Prostate gland (tissue), 2 donors: Measurements from ENCODE around the gene PAPSS1. TPM values are rescaled to one million over a fixed set of nuclear protein-coding genes. Genes with fewer than 3 reads are reported as not detected.

Experiments
- DNase-seq: peaks from one replicate; pipeline ENCODE4 v3.0.0-alpha.2; 2019; ENCODE audit warnings: low spot score
- H3K27ac ChIP-seq, 2 donors: fragments of 200-600 bp; sonication (generic); 2 replicates each; pipeline ENCODE4 v1.5.1; 2017 to 2019
- H3K27me3 ChIP-seq: fragments of 200-600 bp; sonication (generic); replicated peaks from 2 replicates; pipeline ENCODE4 v1.5.1; 2019; ENCODE audit not compliant: insufficient read depth
- H3K36me3 ChIP-seq, 2 donors: fragments of 200-600 bp; sonication (generic); 1 replicate in 1 of 2; 2 replicates in 1 of 2; pipeline versions ENCODE4 v1.5.1 to v1.8.1; 2017 to 2019
- H3K4me1 ChIP-seq: fragments of 200-600 bp; sonication (generic); replicated peaks from 2 replicates; pipeline ENCODE4 v1.5.1; 2019
- H3K4me3 ChIP-seq, 2 donors: fragments of 200-600 bp; sonication (generic); 2 replicates each; pipeline ENCODE4 v1.5.1; 2017 to 2019
- H3K9me3 ChIP-seq: fragments of 200-600 bp; sonication (generic); 2 replicates; pipeline ENCODE4 v1.5.1; 2017
- POLR2A ChIP-seq: fragments of 450-650 bp; IDR thresholded peaks from one replicate; pipeline ENCODE4 v1.6.1; 2016; ENCODE audit warnings: antibody characterized with exemption, mild to moderate bottlenecking
- POLR2AphosphoS5 ChIP-seq: sonication (generic); formaldehyde crosslinking; IDR thresholded peaks from one replicate; pipeline ENCODE4 v1.6.1; 2017; ENCODE audit warnings: antibody characterized with exemption
- WGBS: methylation state at CpG from one replicate; pipeline ENCODE4 v1.1.5; 2018; 5-methylcytosine and 5-hydroxymethylcytosine counted together
- intact Hi-C: fragments of 100-400 bp; cut with DNase I; formaldehyde crosslinking; loops from one replicate; pipeline ENCODE4 v1.14.2; 2022
- total RNA-seq, 2 donors: library from RNA; depleted of rRNA; stranded (reverse); fragments of >200 nt; gene quantifications; one replicate each; pipeline ENCODE4 v1.1.0, GENCODE V29; 2016
- TF ChIP-seq, protein P1 (sequence below), 4 experiments: fragments of 200-600 bp in 2 of 4; fragments of 450-650 bp in 2 of 4; sonication (generic) in 2 of 4; IDR thresholded peaks; 1 replicate in 3 of 4; 2 replicates in 1 of 4; pipeline ENCODE4 v1.5.1; 2016 to 2019; ENCODE audit warnings: antibody characterized with exemption in 4 of 4, mild to moderate bottlenecking in 2 of 4, moderate library complexity in 2 of 4

Gene PAPSS1
- total RNA-seq, 2 donors from 2014 or later: 38.3 to 74.6 TPM

DNA sequence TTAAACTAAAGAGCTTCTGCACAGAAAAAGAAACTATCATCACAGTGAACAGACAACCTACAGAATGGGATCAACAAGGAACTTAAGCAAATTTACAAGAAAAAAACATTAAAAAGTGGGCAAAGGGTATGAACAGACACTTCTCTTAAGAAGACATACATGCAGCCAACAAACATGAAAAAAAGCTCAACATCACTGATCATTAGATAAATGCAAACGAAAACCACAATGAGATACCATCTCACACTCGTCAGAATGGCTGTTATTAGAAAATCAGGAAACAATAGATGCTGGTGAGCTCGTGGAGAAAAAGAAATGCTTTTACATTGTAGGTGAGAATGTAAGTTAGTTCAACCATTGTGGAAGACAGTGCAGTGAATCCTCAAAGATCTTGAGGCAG, 27.8 kb downstream of the PAPSS1 start:
- H3K4me3 ChIP-seq: no peak overlapping the region
- no peaks in the 10 kb centered on the region for H3K4me1 ChIP-seq
- 61% methylated on average over 3 of the region's 3 CpGs for WGBS
- no peaks in the 10 kb centered on the region for H3K36me3 ChIP-seq
- no peak for TF ChIP-seq POLR2AphosphoS5
- TF ChIP-seq POLR2A: no peak
- TF ChIP-seq, protein P1, sequence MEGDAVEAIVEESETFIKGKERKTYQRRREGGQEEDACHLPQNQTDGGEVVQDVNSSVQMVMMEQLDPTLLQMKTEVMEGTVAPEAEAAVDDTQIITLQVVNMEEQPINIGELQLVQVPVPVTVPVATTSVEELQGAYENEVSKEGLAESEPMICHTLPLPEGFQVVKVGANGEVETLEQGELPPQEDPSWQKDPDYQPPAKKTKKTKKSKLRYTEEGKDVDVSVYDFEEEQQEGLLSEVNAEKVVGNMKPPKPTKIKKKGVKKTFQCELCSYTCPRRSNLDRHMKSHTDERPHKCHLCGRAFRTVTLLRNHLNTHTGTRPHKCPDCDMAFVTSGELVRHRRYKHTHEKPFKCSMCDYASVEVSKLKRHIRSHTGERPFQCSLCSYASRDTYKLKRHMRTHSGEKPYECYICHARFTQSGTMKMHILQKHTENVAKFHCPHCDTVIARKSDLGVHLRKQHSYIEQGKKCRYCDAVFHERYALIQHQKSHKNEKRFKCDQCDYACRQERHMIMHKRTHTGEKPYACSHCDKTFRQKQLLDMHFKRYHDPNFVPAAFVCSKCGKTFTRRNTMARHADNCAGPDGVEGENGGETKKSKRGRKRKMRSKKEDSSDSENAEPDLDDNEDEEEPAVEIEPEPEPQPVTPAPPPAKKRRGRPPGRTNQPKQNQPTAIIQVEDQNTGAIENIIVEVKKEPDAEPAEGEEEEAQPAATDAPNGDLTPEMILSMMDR (IDR thresholded peaks at IDR 0.05): no peak
- no peak for DNase-seq
- no peaks in the 10 kb centered on the region for H3K9me3 ChIP-seq
- intact Hi-C loops: no loop called here
- no peaks in the 10 kb centered on the region for H3K27me3 ChIP-seq
- H3K27ac ChIP-seq: no peak overlapping the region

DNA sequence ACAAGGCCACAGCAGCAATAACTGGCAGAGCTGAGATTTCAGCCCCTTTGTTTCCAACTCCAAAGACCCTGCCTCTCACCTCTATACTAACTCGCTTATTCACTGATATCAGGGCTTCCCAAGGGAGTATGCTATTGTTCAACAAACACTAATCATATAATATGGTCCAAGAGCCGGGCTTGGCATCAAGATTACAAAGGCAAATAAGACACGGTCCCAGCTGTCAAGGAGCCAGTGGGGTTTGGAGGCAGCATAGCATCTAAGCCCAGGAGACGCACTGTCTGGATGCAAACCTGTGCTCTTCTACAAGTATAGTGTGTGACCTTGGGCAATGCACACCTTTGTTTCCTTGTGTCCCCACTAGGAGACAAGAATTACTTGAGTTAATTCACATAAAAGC, 28.7 kb downstream of the PAPSS1 start:
- H3K4me1 ChIP-seq: no peaks in the 10 kb centered on the region
- no peaks in the 10 kb centered on the region for H3K9me3 ChIP-seq
- DNase-seq: no peak
- H3K27me3 ChIP-seq: no peaks in the 10 kb centered on the region
- no peaks in the 10 kb centered on the region for H3K36me3 ChIP-seq
- intact Hi-C loops: no loop called here
- 61% methylated on average over 4 of the region's 4 CpGs for WGBS
- H3K4me3 ChIP-seq: no peak overlapping the region
- no peak overlapping the region for H3K27ac ChIP-seq
- TF ChIP-seq POLR2A (no peak), POLR2AphosphoS5 (no peak)
- TF ChIP-seq, protein P1 (IDR thresholded peaks at IDR 0.05): no peak

DNA sequence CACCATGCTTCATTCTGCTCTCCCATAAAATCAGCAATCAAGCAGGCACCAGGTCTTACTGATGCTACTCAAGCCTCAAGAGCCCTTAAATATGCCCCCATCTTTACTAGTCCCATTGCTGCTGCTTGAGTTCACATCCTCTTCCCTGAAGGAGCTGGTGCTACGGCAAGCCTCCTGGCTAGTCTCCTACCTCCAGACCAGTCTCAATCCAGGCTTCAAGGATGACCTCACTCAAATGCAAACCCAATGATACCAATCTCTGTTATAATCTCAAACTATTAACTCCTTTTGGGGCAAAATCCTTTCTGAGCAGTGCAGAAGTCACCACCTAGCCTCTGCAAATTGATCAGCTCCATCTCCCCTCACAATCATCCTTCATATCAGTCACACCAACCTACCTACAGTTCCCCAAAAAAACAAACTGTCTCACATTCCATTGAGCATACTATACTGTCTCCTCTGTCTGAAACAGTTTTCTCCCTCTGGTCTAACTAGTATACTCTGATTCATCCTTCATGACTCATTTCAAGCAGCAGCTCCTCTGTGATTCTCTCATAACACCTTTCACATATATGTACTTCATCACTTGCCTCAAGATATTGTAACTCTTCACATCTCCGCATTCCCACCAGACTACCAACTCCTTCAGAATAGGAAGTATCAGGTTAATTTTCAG, 30.0 kb downstream of the PAPSS1 start:
- intact Hi-C loops: no loop called here
- no peak for DNase-seq
- TF ChIP-seq, protein P1 (IDR thresholded peaks at IDR 0.05): no peak
- no peak for TF ChIP-seq POLR2A
- no peak for TF ChIP-seq POLR2AphosphoS5
- no peak overlapping the region for H3K27ac ChIP-seq
- no peaks in the 10 kb centered on the region for H3K4me1 ChIP-seq
- H3K27me3 ChIP-seq: no peaks in the 10 kb centered on the region
- no peaks in the 10 kb centered on the region for H3K9me3 ChIP-seq
- WGBS: 92% methylated on average over 2 of the region's 2 CpGs
- no peak overlapping the region for H3K4me3 ChIP-seq
- no peaks in the 10 kb centered on the region for H3K36me3 ChIP-seq

- no peak for DNase-seq
- Histone ChIP-seq H3K4me3 (no peak overlapping the region), H3K27me3 (no peaks in the 10 kb centered on the region), H3K9me3 (no peaks in the 10 kb centered on the region), H3K27ac (no peak overlapping the region), H3K4me1 (no peaks in the 10 kb centered on the region), H3K36me3 (no peaks in the 10 kb centered on the region)
- intact Hi-C loops: no loop called here
- 60% methylated on average over 1 of the region's 1 CpG for WGBS
- TF ChIP-seq, protein P1 (IDR thresholded peaks at IDR 0.05): no peak
- no peak for TF ChIP-seq POLR2A
- no peak for TF ChIP-seq POLR2AphosphoS5
Measured at GRCh38 chr4:107688421-107688820, 31.6 kb downstream of the PAPSS1 start.

- Histone ChIP-seq H3K36me3 (no peaks in the 10 kb centered on the region), H3K27me3 (no peaks in the 10 kb centered on the region), H3K4me3 (no peak overlapping the region), H3K4me1 (no peaks in the 10 kb centered on the region), H3K9me3 (no peaks in the 10 kb centered on the region), H3K27ac (no peak overlapping the region)
- 61% methylated on average over 1 of the region's 1 CpG for WGBS
- intact Hi-C loops: no loop called here
- TF ChIP-seq, protein P1 (IDR thresholded peaks at IDR 0.05): no peak
- TF ChIP-seq POLR2AphosphoS5 (no peak), POLR2A (no peak)
- DNase-seq: no peak
Measured at GRCh38 chr4:107685740-107686139, 34.3 kb downstream of the PAPSS1 start.
